Lung (tissue), 12 donors: Measurements from ENCODE around the gene SAE1. TPM values are rescaled to one million over a fixed set of nuclear protein-coding genes. Genes with fewer than 3 reads are reported as not detected.
A peak's percentile ranks its signal among the peaks of the same experiment; 100 is the strongest.
"Not testable (repeated sequence)": the region's sequence is repeated elsewhere in the genome, so short reads cannot be mapped to it uniquely, and the experiment has no call there.

Experiments used
- ATAC-seq: fragments of 200-7000 bp; cut with Tn5 transposase; one replicate; pipeline ENCODE4 v1.9.1; 2020; ENCODE audit warnings: moderate number of reproducible peaks; ENCODE audit not compliant: insufficient read depth, low FRiP score
- DNase-seq, 3 donors: peaks; one replicate each; pipeline ENCODE4 v3.0.0-alpha.2; 2013 to 2017
- H3K27ac ChIP-seq, 2 donors: one replicate each; pipeline ENCODE4 v1.5.1; 2013; ENCODE audit warnings: mild to moderate bottlenecking in 2 of 2, moderate library complexity in 2 of 2, control low read depth in 1 of 2, inconsistent platforms in 1 of 2, low read depth in 1 of 2, low read length in 1 of 2
- H3K27me3 ChIP-seq, 3 donors: one replicate each; pipeline ENCODE4 v1.5.1; 2013; ENCODE audit warnings: low read length in 2 of 3; ENCODE audit not compliant: control insufficient read depth in 3 of 3, insufficient read depth in 3 of 3
- H3K36me3 ChIP-seq, 4 donors: one replicate each; pipeline ENCODE4 v1.5.1; 2013; ENCODE audit warnings: low read length in 4 of 4, mild to moderate bottlenecking in 1 of 4, moderate library complexity in 1 of 4; ENCODE audit not compliant: control insufficient read depth in 4 of 4, insufficient read depth in 4 of 4
- H3K4me1 ChIP-seq, 5 donors: one replicate each; pipeline ENCODE4 v1.5.1; 2013; ENCODE audit warnings: low read length in 5 of 5, mild to moderate bottlenecking in 2 of 5, moderate library complexity in 1 of 5; ENCODE audit not compliant: control insufficient read depth in 5 of 5, insufficient read depth in 5 of 5
- H3K4me3 ChIP-seq: one replicate; pipeline ENCODE4 v1.5.1; 2013; ENCODE audit warnings: mild to moderate bottlenecking, control low read depth, moderate library complexity
- H3K9ac ChIP-seq, 2 donors: one replicate each; pipeline ENCODE4 v1.5.1; 2013; ENCODE audit warnings: low read length in 2 of 2, control low read depth in 1 of 2; ENCODE audit not compliant: insufficient read depth in 1 of 2
- H3K9me3 ChIP-seq, 4 donors: one replicate each; pipeline ENCODE4 v1.5.1; 2013; ENCODE audit warnings: low read length in 3 of 4, mild to moderate bottlenecking in 1 of 4, moderate library complexity in 1 of 4; ENCODE audit not compliant: control insufficient read depth in 4 of 4, insufficient read depth in 3 of 4
- CTCF ChIP-seq: IDR thresholded peaks from 2 replicates; pipeline ENCODE4 v1.5.1; 2012; ENCODE audit warnings: mild to moderate bottlenecking; ENCODE audit errors: control extremely low read depth, extremely low read depth
- whole genome bisulfite sequencing, 2 donors: extraction: QIAGEN DNeasy Blood & Tissue Kit; methylation state at CpG; one replicate each; pipeline ENCODE4 v1.1.7; 2013; 5-methylcytosine and 5-hydroxymethylcytosine counted together
- polyA plus RNA-seq, 2 donors: library from polyadenylated mRNA; stranded (reverse); fragments of 200-250 nt; gene quantifications; one replicate each; pipeline ENCODE4 v1.2.1, GENCODE V29; 2013
- total RNA-seq, 2 donors: library from RNA; depleted of rRNA in 1 of 2; stranded (reverse); fragments of >200 nt in 1 of 2; gene quantifications; one replicate each; pipeline ENCODE4 v1.2.1, GENCODE V29; 2014 to 2021
- donor health status: control.
- donor health status: control.
- donor health status: Bipolar disorder and iron deficiency.
- donor health status: healthy.
- donor health status: DM: yes; HTN: yes; CAD: no.

SAE1 gene
- total and polyA plus RNA-seq, 4 donors, result 28.6 to 58.1 (median 55.9) TPM

GRCh38 chr19:47132194-47132852 is 1.7 kb downstream of the SAE1 start:
- H3K4me1 ChIP-seq, result peaks cover 0 to 12% (median 5%) of the 10 kb centered on the region in 5 donors

GRCh38 chr19:47133021-47133471 is 2.4 kb downstream of the SAE1 start:
- WGBS, 2 donors, result 84 to 93% methylated on average over 11 of the region's 11 CpGs
- Histone ChIP-seq H3K36me3 (peaks cover 0 to 4% (median under 1%) of the 10 kb centered on the region in 4 donors), H3K27me3 (no peaks in the 10 kb centered on the region), H3K4me1 (peaks cover 0 to 12% (median 5%) of the 10 kb centered on the region in 5 donors), H3K9me3 (no peaks in the 10 kb centered on the region), H3K27ac (no peak overlapping the region), H3K4me3 (no peak overlapping the region), H3K9ac (peak overlapping the region in 1 of 2 donors; percentile 38)
- no peak for TF ChIP-seq CTCF
- DNase-seq, result no peak
- ATAC-seq, result no peak

More at GRCh38 chr19:47132194-47132852, 1.7 kb downstream of the SAE1 start:
- H3K9ac ChIP-seq, result peak overlapping the region in 1 of 2 donors; percentile 38
- H3K4me3 ChIP-seq, result no peak overlapping the region
- peaks cover 0 to 2% (median 0%) of the 10 kb centered on the region in 4 donors for H3K36me3 ChIP-seq
- ATAC-seq (no peak), DNase-seq (no peak)
- no peak overlapping the region for H3K27ac ChIP-seq
- no peaks in the 10 kb centered on the region for H3K9me3 ChIP-seq
- H3K27me3 ChIP-seq, result no peaks in the 10 kb centered on the region
- 89 to 92% methylated on average over 7 of the region's 7 CpGs for WGBS, 2 donors
- no peak for TF ChIP-seq CTCF

- no peak for DNase-seq
- Histone ChIP-seq H3K4me3 (no peak overlapping the region), H3K36me3 (peaks cover 0 to 6% (median under 1%) of the 10 kb centered on the region in 4 donors), H3K27me3 (no peaks in the 10 kb centered on the region), H3K9ac (no peak overlapping the region), H3K4me1 (peaks cover 0 to 12% (median 5%) of the 10 kb centered on the region in 5 donors), H3K27ac (no peak overlapping the region), H3K9me3 (no peaks in the 10 kb centered on the region)
- 62 to 82% methylated on average over 2 of the region's 2 CpGs for WGBS, 2 donors
- TF ChIP-seq CTCF, result no peak
- ATAC-seq, result no peak
These were observed 3.9 kb downstream of the SAE1 start for GRCh38 chr19:47134545-47134944.

- ATAC-seq (no peak), DNase-seq (no peak)
- Histone ChIP-seq H3K4me3 (no peak overlapping the region), H3K36me3 (peaks cover 0 to 6% (median under 1%) of the 10 kb centered on the region in 4 donors), H3K9ac (no peak overlapping the region), H3K9me3 (no peaks in the 10 kb centered on the region), H3K27me3 (no peaks in the 10 kb centered on the region), H3K4me1 (peaks cover 0 to 12% (median 5%) of the 10 kb centered on the region in 5 donors), H3K27ac (no peak overlapping the region)
- TF ChIP-seq CTCF, result no peak
- WGBS, 2 donors, result 84 to 85% methylated on average over 3 of the region's 3 CpGs
These were observed 4.5 kb downstream of the SAE1 start for GRCh38 chr19:47135156-47135555.

- not testable (repeated sequence) for DNase-seq, H3K27me3 ChIP-seq, ATAC-seq, H3K4me1 ChIP-seq, H3K9me3 ChIP-seq, H3K4me3 ChIP-seq, H3K27ac ChIP-seq, H3K9ac ChIP-seq
- peaks cover 11 to 27% (median 19%) of the 10 kb centered on the region in 4 donors for H3K36me3 ChIP-seq
- 73 to 86% methylated on average over 7 of the region's 7 CpGs for WGBS, 2 donors
These were observed 10.6 kb downstream of the SAE1 start for GRCh38 chr19:47141252-47141651.
